Measurements from ENCODE around the gene TMEM184A.
"Not testable (repeated sequence)": the region's sequence is repeated elsewhere in the genome, so short reads cannot be mapped to it uniquely, and the experiment has no call there.

The TMEM184A gene

GRCh38 chr7:1519322-1519922 is 36.6 kb downstream of the TMEM184A start:
- not testable (repeated sequence) for H2BK120ac ChIP-seq (ENCODE audit: insufficient read depth, low read length, poor library complexity); H3K4ac ChIP-seq (ENCODE audit: low read depth, low read length); H3K14ac ChIP-seq (ENCODE audit: low read length); H3K4me3 ChIP-seq (ENCODE audit: low read depth, low read length); H3K36me3 ChIP-seq (ENCODE audit: control insufficient read depth in 1 of 2, insufficient read depth in 2 of 2, low read length in 2 of 2); H3K4me2 ChIP-seq (ENCODE audit: low read length); H2AFZ ChIP-seq (ENCODE audit: insufficient read depth, low read length, poor library complexity); H3K18ac ChIP-seq (ENCODE audit: low read length); H4K8ac ChIP-seq (ENCODE audit: low read depth, low read length); H3K23ac ChIP-seq (ENCODE audit: low read length); H3K79me2 ChIP-seq (ENCODE audit: control insufficient read depth, insufficient read depth, low read length, poor library complexity); H2BK5ac ChIP-seq (ENCODE audit: low read depth, low read length, poor library complexity); H4K12ac ChIP-seq (ENCODE audit: low read depth, low read length); H2AK5ac ChIP-seq (ENCODE audit: low read length); DNase-seq; H3K9ac ChIP-seq (ENCODE audit: low read length); H3K4me1 ChIP-seq (ENCODE audit: control insufficient read depth in 1 of 2, insufficient read depth in 2 of 2, low read length in 2 of 2); H3K9me3 ChIP-seq (ENCODE audit: insufficient read depth, low read depth, low read length); H3K27ac ChIP-seq (ENCODE audit: low read depth, low read length); H4K91ac ChIP-seq (ENCODE audit: low read depth, low read length); H3K79me1 ChIP-seq (ENCODE audit: low read length); H2BK12ac ChIP-seq (ENCODE audit: low read length); H3K27me3 ChIP-seq (ENCODE audit: insufficient read depth, low read length)
- WGBS (ENCODE audit: extremely low coverage, insufficient coverage, insufficient read length): no CpG with 5 or more reads among the region's 12 CpGs

DNA sequence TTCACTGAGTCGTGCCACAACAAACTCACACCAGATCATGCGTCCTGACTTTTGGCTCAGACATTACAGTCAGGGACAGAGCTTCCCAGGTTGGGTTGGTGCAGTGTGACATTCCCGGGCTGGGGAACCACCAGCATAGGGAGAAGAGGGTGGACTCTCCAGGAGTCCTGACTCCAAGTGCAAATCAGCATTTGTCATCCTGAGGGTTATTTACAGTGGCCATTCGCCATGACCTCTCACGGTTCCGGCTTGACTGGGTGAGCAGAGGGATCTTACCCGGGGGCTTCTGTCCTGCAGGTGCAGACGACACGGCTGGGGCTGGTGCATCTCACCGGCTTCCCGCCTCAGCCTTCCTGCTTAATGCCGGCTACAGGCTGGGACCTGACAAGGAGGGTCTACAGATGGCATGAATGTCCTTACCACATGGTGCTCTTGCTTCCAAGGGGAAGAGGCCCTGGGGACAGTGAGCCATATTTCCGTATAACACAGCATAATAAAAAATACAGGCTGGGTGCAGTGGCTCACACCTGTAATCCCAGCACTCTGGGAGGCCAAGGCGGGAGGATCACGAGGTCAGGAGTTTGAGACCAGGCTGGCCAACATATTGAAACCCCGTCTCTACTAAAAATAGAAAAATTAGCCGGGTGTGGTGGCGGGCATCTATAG is 39.3 kb downstream of the TMEM184A start:
- Histone ChIP-seq H3K4me2 (ENCODE audit: low read length) (no peak overlapping the region), H4K8ac (ENCODE audit: low read depth, low read length) (no peak overlapping the region), H3K79me2 (ENCODE audit: control insufficient read depth, insufficient read depth, low read length, poor library complexity) (no peaks in the 10 kb centered on the region), H3K4me3 (ENCODE audit: low read depth, low read length) (no peak overlapping the region), H4K12ac (ENCODE audit: low read depth, low read length) (no peak overlapping the region), H2AK5ac (ENCODE audit: low read length) (no peak overlapping the region), H2BK120ac (ENCODE audit: insufficient read depth, low read length, poor library complexity) (no peak overlapping the region), H3K14ac (ENCODE audit: low read length) (no peak overlapping the region), H2AFZ (ENCODE audit: insufficient read depth, low read length, poor library complexity) (no peak overlapping the region), H3K4me1 (ENCODE audit: control insufficient read depth in 1 of 2, insufficient read depth in 2 of 2, low read length in 2 of 2) (peaks cover 4 to 9% of the 10 kb centered on the region in 2 experiments), H3K27me3 (ENCODE audit: insufficient read depth, low read length) (no peaks in the 10 kb centered on the region), H2BK5ac (ENCODE audit: low read depth, low read length, poor library complexity) (no peak overlapping the region), H4K91ac (ENCODE audit: low read depth, low read length) (peak overlapping the region; percentile 2), H3K79me1 (ENCODE audit: low read length) (peaks cover 7% of the 10 kb centered on the region), H3K18ac (ENCODE audit: low read length) (no peak overlapping the region), H2BK12ac (ENCODE audit: low read length) (peak overlapping the region; percentile 50), H3K36me3 (ENCODE audit: control insufficient read depth in 1 of 2, insufficient read depth in 2 of 2, low read length in 2 of 2) (no peaks in the 10 kb centered on the region), H3K27ac (ENCODE audit: low read depth, low read length) (peak overlapping the region; percentile 53), H3K9me3 (ENCODE audit: insufficient read depth, low read depth, low read length) (no peaks in the 10 kb centered on the region), H3K4ac (ENCODE audit: low read depth, low read length) (no peak overlapping the region), H3K23ac (ENCODE audit: low read length) (no peak overlapping the region), H3K9ac (ENCODE audit: low read length) (no peak overlapping the region)
- no CpG with 5 or more reads among the region's 18 CpGs for WGBS (ENCODE audit: extremely low coverage, insufficient coverage, insufficient read length)
- peak; percentile 48 to 68 for DNase-seq

DNA sequence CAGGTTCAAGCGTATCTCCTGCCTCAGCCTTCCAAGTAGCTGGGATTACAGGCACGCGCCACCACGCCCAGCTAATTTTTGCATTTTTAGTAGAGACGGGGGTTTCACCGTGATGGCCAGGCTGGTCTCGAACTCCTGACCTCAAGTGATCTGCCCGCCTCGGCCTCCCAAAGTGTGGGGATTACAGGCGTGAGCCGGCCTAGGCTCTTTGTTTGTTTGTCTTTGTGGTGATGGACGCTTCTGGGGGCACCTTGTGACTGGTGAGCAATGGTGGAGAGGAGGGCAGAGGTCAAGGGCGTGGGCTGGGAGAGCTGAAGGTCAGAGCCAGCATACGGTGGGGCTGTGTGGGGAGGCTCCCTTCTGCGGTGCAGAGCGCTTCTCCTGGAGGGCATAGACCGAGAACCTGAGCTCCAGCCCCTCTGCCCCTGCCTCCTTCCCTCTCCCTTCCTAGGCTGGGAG is 40.5 kb downstream of the TMEM184A start:
- H3K23ac ChIP-seq (ENCODE audit: low read length); H2BK5ac ChIP-seq (ENCODE audit: low read depth, low read length, poor library complexity); H3K9me3 ChIP-seq (ENCODE audit: insufficient read depth, low read depth, low read length); H3K27ac ChIP-seq (ENCODE audit: low read depth, low read length); H3K14ac ChIP-seq (ENCODE audit: low read length); H2AK5ac ChIP-seq (ENCODE audit: low read length); H3K4me3 ChIP-seq (ENCODE audit: low read depth, low read length); H3K4ac ChIP-seq (ENCODE audit: low read depth, low read length); H3K4me1 ChIP-seq (ENCODE audit: control insufficient read depth in 1 of 2, insufficient read depth in 2 of 2, low read length in 2 of 2); H4K12ac ChIP-seq (ENCODE audit: low read depth, low read length); H2AFZ ChIP-seq (ENCODE audit: insufficient read depth, low read length, poor library complexity); H3K27me3 ChIP-seq (ENCODE audit: insufficient read depth, low read length); H3K79me2 ChIP-seq (ENCODE audit: control insufficient read depth, insufficient read depth, low read length, poor library complexity); H2BK12ac ChIP-seq (ENCODE audit: low read length); H2BK120ac ChIP-seq (ENCODE audit: insufficient read depth, low read length, poor library complexity); H4K91ac ChIP-seq (ENCODE audit: low read depth, low read length); H3K79me1 ChIP-seq (ENCODE audit: low read length); H3K18ac ChIP-seq (ENCODE audit: low read length); H3K4me2 ChIP-seq (ENCODE audit: low read length); H4K8ac ChIP-seq (ENCODE audit: low read depth, low read length); H3K9ac ChIP-seq (ENCODE audit: low read length); DNase-seq; H3K36me3 ChIP-seq (ENCODE audit: control insufficient read depth in 1 of 2, insufficient read depth in 2 of 2, low read length in 2 of 2): not testable (repeated sequence)
- WGBS (ENCODE audit: extremely low coverage, insufficient coverage, insufficient read length): no CpG with 5 or more reads among the region's 17 CpGs

DNA sequence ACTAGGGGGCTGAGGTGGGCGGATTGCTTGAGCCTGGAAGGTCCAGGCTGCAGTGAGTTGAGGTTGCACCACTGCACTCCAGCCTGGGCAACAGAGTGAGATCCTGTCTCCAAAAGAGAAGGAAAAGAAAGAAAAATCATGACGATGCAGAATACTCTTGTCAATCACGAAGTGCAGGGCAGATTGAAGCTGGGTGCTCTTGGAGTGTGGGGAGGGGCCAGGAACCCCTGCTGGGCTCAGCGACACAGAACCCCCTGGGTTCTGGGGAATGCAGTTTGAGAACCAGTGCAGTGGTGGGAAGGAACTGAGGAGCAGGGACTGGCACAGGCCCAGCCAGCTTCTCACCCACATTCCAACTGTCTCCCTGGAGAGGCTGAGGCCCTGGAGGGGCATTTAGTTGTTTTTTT is 41.0 kb downstream of the TMEM184A start:
- WGBS (ENCODE audit: extremely low coverage, insufficient coverage, insufficient read length): no CpG with 5 or more reads among the region's 4 CpGs
- Histone ChIP-seq H3K18ac (ENCODE audit: low read length) (no peak overlapping the region), H3K36me3 (ENCODE audit: control insufficient read depth in 1 of 2, insufficient read depth in 2 of 2, low read length in 2 of 2) (no peaks in the 10 kb centered on the region), H4K91ac (ENCODE audit: low read depth, low read length) (peak overlapping the region; percentile 51), H3K4me3 (ENCODE audit: low read depth, low read length) (no peak overlapping the region), H3K9me3 (ENCODE audit: insufficient read depth, low read depth, low read length) (no peaks in the 10 kb centered on the region), H2BK5ac (ENCODE audit: low read depth, low read length, poor library complexity) (no peak overlapping the region), H3K9ac (ENCODE audit: low read length) (no peak overlapping the region), H2BK12ac (ENCODE audit: low read length) (no peak overlapping the region), H4K8ac (ENCODE audit: low read depth, low read length) (no peak overlapping the region), H3K27ac (ENCODE audit: low read depth, low read length) (no peak overlapping the region), H3K4me2 (ENCODE audit: low read length) (no peak overlapping the region), H3K4me1 (ENCODE audit: control insufficient read depth in 1 of 2, insufficient read depth in 2 of 2, low read length in 2 of 2) (no peaks in the 10 kb centered on the region), H3K14ac (ENCODE audit: low read length) (no peak overlapping the region), H3K79me2 (ENCODE audit: control insufficient read depth, insufficient read depth, low read length, poor library complexity) (no peaks in the 10 kb centered on the region), H3K27me3 (ENCODE audit: insufficient read depth, low read length) (no peaks in the 10 kb centered on the region), H3K4ac (ENCODE audit: low read depth, low read length) (no peak overlapping the region), H3K23ac (ENCODE audit: low read length) (no peak overlapping the region), H4K12ac (ENCODE audit: low read depth, low read length) (no peak overlapping the region), H3K79me1 (ENCODE audit: low read length) (peaks cover 1% of the 10 kb centered on the region), H2AFZ (ENCODE audit: insufficient read depth, low read length, poor library complexity) (no peak overlapping the region), H2BK120ac (ENCODE audit: insufficient read depth, low read length, poor library complexity) (no peak overlapping the region), H2AK5ac (ENCODE audit: low read length) (no peak overlapping the region)
- no peak for DNase-seq
